HG03103 (cell line): ENCODE data around the gene PGBD1.

Experiments used
- ATAC-seq: cut with Tn5 transposase; IDR thresholded peaks from one replicate; pipeline ENCODE4 v1.9.1; 2021; ENCODE audit warnings: low read depth; ENCODE audit not compliant: unreplicated experiment

The PGBD1 gene

GRCh38 chr6:28333599-28334018 is 52.2 kb downstream of the PGBD1 start:
- no peak for ATAC-seq

DNA sequence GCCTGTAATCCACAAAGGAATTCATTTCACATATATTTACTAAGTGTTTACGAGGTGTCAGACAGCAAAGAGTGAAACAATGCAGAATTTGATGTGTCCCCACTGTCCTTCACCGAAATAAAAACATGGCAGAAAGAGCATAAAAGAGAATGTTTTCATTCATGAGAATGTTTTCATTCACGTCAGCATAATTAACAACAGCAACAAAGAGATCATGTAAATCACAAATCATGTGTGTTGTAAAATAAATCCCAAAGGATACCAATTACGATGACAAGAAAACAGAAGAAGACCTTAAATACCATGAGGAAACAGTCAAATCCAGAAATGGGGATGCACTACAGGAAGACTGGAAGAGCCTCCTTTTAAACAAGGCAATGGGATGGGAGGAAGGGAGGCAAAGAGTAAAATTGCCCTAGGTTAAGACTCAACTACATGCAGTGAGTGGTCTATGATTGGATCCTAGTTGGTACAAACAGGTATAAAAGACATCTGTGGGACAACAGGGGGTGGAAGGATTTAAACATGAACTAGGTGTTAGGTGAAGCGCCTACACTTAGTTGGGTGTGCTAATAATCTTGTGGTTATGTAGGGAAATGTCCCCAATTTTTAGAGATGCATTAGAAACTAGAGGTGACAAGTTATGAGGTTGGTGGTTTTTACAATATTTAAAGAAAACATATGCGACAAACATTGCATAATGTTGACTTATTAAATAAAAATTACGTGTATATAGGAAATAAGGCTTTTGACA is 53.1 kb downstream of the PGBD1 start:
- no peak for ATAC-seq

GRCh38 chr6:28335040-28335563 is 53.7 kb downstream of the PGBD1 start:
- no peak for ATAC-seq

- peak; percentile 62 for ATAC-seq
These were observed 54.4 kb downstream of the PGBD1 start, which contains the start of gene ZSCAN31 for GRCh38 chr6:28335564-28336283. Gene ZSCAN31 (minus strand): TSS chr6:28336148. CDS start chr6:28329683, 6,465 bp downstream.

DNA sequence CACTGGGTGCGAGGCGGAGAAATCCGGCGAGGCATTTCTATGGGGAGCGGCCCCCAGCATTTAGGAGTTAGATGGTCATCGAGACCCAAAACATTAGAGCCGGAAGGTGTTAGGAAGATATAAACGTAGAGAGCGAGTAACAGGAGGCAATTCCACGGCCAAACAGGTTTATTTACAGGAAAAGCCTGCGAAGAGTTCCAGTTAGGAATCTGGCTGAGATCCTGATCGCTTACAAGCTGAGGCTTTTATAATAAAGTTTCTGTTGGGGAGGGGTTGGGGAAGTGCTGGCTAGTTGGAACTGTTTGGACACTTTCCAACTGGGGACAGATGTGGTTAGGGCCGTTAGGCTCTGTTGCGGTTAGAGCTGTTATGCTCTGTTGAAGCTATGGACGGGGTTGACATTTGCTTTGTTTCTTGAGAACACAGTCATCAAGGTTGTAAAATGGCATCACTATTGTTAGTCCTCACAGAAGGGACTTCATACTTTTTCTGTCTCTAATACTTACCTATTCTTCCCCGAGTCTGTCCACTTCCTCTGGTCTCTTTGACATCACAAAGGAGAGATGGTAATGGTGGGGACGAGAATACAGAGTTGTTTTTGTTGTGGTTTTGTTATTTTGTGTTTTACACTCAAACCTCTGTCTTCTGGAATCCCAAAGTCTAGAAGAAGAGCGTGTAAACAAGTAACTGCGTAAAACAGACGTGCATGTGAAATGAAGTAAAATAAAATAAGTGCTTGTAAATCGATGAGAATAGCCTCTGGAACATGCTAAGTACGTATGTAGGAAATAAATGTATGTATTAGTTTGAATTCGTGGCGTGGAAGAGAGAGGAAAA is 55.1 kb downstream of the PGBD1 start:
- no peak for ATAC-seq

DNA sequence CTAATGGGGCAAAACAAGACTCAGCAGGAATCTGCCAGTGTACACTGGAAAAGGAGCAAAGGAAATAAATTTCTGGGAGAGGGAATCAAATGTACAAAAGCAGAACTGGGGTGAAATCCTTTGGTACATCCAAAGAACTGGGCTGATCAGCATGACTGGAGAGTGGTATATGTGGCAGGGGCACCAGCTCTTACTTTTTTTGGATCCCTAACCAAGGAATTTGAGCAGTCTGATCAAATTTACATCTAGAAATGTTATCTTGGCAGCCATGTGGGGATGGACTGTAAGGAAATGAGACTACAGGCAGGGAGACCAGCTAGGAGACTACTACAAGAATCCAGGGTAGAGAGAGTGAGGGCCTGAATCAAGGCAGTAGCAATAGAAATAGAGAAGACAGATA is 55.7 kb downstream of the PGBD1 start:
- ATAC-seq: no peak

GRCh38 chr6:28340310-28341095 is 59.1 kb downstream of the PGBD1 start:
- no peak for ATAC-seq

DNA sequence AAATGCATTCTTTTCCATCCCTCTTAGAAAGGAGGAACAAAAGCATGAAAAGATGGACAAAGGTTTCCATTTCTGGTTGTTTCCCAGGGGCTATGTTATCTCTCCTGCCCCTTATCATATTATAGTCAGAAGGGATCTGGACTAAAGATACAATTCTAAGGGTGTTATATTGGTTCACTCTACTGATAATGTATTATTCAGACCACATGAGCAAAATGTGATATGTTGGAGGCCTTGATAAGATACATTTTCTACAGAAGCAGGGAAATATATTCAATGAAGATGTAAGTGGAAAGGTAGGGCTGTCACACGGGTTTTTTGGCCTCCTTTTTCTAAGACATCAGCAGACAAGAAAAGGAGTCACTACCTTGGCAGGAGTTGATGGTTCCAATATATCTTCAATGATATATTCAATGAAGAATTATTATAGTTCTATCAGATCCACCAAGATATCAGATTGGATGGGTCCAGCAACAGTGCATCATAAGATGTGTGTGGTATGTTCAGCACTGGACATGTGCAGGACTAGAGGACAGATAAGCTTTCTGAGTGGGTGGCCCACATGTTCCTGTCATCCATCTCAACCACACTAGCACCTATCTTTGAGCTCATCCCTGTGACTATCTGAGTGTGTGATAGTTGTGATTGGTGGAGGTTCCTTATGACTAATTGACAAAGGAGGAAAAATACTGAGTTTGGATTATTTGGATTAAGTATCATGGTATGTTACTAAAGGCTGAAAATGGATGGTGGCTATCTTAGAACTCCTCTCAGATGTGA is 62.7 kb downstream of the PGBD1 start:
- ATAC-seq: no peak

GRCh38 chr6:28345201-28345600 is 63.8 kb downstream of the PGBD1 start:
- ATAC-seq: no peak

DNA sequence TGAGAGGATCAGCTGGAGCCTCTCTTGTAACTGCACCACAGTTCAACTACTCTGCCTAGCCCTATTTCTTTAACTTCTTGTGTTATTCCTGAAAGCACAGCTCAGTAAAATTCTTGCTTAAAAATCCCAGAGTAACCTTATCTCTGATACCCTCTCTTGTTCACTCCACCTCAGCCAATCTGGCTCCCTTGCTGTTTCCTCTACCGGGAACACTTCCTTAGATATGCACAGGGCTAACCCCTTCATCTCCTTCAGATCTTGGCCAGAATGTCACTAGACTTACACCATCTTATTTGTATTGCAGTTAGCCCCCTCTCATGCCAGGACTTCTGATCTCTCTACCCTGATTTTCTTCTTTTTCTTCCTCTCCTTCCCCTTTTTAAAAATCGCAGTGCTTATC is 65.7 kb downstream of the PGBD1 start:
- no peak for ATAC-seq

DNA sequence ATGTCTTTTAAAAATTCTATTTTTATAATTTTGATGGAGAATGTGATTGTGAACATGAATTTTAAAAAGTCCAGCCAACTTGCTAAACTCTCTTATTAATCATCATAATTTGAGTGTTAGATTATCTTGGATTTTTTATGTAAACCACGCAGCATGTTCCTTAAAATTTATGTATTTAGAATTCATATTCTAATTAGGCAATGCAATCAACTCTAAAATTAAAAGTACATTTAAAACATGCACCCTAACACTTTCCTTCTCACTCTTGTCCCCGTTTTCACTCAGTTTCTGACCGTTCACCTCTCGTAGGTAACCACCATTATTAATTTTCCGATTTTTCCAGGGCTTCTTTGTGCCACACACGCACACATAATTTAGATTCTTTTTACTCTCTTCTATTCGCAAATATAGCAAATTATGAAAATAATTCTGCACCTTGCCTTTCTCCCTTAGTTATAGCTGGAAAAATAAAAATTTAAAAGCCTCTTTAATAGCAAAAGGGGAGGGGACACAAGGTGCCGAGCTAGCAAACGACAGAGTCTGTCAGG is 68.0 kb downstream of the PGBD1 start:
- ATAC-seq: no peak

GRCh38 chr6:28349892-28350737 is 68.7 kb downstream of the PGBD1 start, which contains the start of gene ZKSCAN3:
Gene ZKSCAN3 (plus strand): TSS chr6:28349947. CDS start chr6:28359587, 9,640 bp downstream.
- peak; percentile 97 for ATAC-seq

GRCh38 chr6:28351087-28351486 is 69.7 kb downstream of the PGBD1 start:
- ATAC-seq: no peak

DNA sequence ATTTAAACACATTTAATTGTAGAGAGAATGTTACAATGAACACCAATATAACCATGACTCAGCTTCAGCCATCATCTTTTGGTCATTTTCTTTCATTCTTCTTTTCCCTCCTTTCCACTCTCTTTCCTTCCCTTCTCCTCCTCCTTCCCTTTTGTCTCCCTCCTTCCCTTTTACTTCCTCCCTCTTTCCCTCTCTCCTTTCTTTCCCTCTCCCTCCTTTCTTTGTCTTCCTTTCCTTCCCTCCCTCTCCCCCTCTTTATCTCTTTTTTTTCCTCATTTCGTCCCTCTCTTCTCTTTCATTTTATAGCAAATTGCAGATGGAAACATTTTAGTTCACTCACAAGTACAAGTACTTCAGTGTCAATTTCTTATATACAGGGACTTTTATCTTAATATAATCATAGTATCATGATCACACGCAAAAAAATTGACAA is 70.1 kb downstream of the PGBD1 start:
- no peak for ATAC-seq
